WTC11 (cell line): ENCODE data around the gene TMEM45B.

Experiments used
- CTCF ChIP-seq: fragments of 200-600 bp; IDR thresholded peaks from 2 replicates; pipeline ENCODE4 v1.8.0; 2022; ENCODE audit warnings: antibody characterized with exemption
- NFATC4 ChIP-seq: fragments of 250-450 bp; sonication (Bioruptor Pico); IDR thresholded peaks from 2 replicates; pipeline ENCODE4 v1.9.0; 2021; ENCODE audit warnings: mild to moderate bottlenecking
- ZNF232 ChIP-seq: sonication (generic); formaldehyde crosslinking; IDR thresholded peaks from 2 replicates; pipeline ENCODE4 v1.8.0; 2022; ENCODE audit warnings: mild to moderate bottlenecking, missing genetic modification reagents
- TF ChIP-seq, protein P1 (sequence below): sonication (generic); formaldehyde crosslinking; conservative IDR thresholded peaks from 2 replicates; pipeline ENCODE4 v1.8.1; 2022; ENCODE audit warnings: mild to moderate bottlenecking, missing genetic modification reagents

GRCh38 chr11:129894278-129895125 lies 78.9 kb downstream of the TMEM45B start:
- no peak for TF ChIP-seq NFATC4 (CRISPR knock-in tag)
- TF ChIP-seq, protein P1, sequence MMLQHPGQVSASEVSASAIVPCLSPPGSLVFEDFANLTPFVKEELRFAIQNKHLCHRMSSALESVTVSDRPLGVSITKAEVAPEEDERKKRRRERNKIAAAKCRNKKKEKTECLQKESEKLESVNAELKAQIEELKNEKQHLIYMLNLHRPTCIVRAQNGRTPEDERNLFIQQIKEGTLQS (CRISPR knock-in tag): no peak
- TF ChIP-seq ZNF232 (CRISPR knock-in tag): no peak
- TF ChIP-seq CTCF: no peak
